ENCODE measurements around the gene HPSE2.
"Not testable (repeated sequence)": the region's sequence is repeated elsewhere in the genome, so short reads cannot be mapped to it uniquely, and the experiment has no call there.

HPSE2 gene

GRCh38 chr10:99235658-99236626, at the start of gene HPSE2:
HPSE2 (minus strand) TSS chr10:99235852.
- no peak for DNase-seq

GRCh38 chr10:99280472-99280871, 44.8 kb upstream of the HPSE2 start:
- DNase-seq = no peak

GRCh38 chr10:99279626-99280111, 44.0 kb upstream of the HPSE2 start:
- no peak for DNase-seq

- DNase-seq = no peak
Measured at GRCh38 chr10:99276848-99277486, 41.3 kb upstream of the HPSE2 start.

- no peak for DNase-seq
Measured at GRCh38 chr10:99266383-99266782, 30.7 kb upstream of the HPSE2 start.

GRCh38 chr10:99248824-99249223, 13.2 kb upstream of the HPSE2 start:
- no peak for DNase-seq

GRCh38 chr10:99247893-99248292, 12.2 kb upstream of the HPSE2 start:
- not testable (repeated sequence) for DNase-seq

GRCh38 chr10:99236627-99237309, 1.1 kb upstream of the HPSE2 start:
- DNase-seq = no peak

GRCh38 chr10:99234791-99235657, 628 bp downstream of the HPSE2 start:
- DNase-seq = no peak

GRCh38 chr10:99234041-99234790, 1.4 kb downstream of the HPSE2 start:
- peak; percentile 59 for DNase-seq

GRCh38 chr10:99233689-99234037, 2.0 kb downstream of the HPSE2 start:
- no peak for DNase-seq

- no peak for DNase-seq
Measured at GRCh38 chr10:99233000-99233688, 2.5 kb downstream of the HPSE2 start.

GRCh38 chr10:99232360-99232999, 3.2 kb downstream of the HPSE2 start:
- no peak for DNase-seq

- DNase-seq = no peak
Measured at GRCh38 chr10:99224766-99225165, 10.9 kb downstream of the HPSE2 start.

- DNase-seq = no peak
Measured at GRCh38 chr10:99207340-99207739, 28.3 kb downstream of the HPSE2 start.

GRCh38 chr10:99203310-99203709, 32.3 kb downstream of the HPSE2 start:
- DNase-seq = no peak

GRCh38 chr10:99172950-99173349, 62.7 kb downstream of the HPSE2 start:
- no peak for DNase-seq

- DNase-seq = no peak
Measured at GRCh38 chr10:99172128-99172738, 63.4 kb downstream of the HPSE2 start.

GRCh38 chr10:99170116-99170675, 65.5 kb downstream of the HPSE2 start:
- DNase-seq = no peak

GRCh38 chr10:99161165-99161564, 74.5 kb downstream of the HPSE2 start:
- DNase-seq = no peak

All from CD4-positive, alpha-beta T cell treated with Interleukin-15 for 1 hour (primary cell).